Natural killer cell (primary cell): ENCODE results near the gene CALML5. TPM values are rescaled to one million over a fixed set of nuclear protein-coding genes. Genes with fewer than 3 reads are reported as not detected.

Experiments used
- ATAC-seq, 3 donors: fragments of 150-1000 bp in 2 of 3; fragments of 200-7000 bp in 1 of 3; cut with Tn5 transposase; 1 replicate in 1 of 3; 2 replicates in 2 of 3; pipeline ENCODE4 v1.10.0; 2021; ENCODE audit warnings: mild to moderate bottlenecking in 2 of 3, moderate library complexity in 2 of 3
- DNase-seq, 2 donors: peaks; one replicate each; pipeline versions ENCODE4 v3.0.0 to v3.0.0-alpha.2; 2013 to 2021; ENCODE audit warnings: mixed read lengths in 1 of 2
- H3K27ac ChIP-seq: one replicate; pipeline ENCODE4 v1.5.1; 2013; ENCODE audit warnings: mild to moderate bottlenecking, low read length
- H3K27me3 ChIP-seq: one replicate; pipeline ENCODE4 v1.6.1; 2013; ENCODE audit warnings: low read length; ENCODE audit not compliant: control insufficient read depth, insufficient read depth
- H3K36me3 ChIP-seq: one replicate; pipeline ENCODE4 v1.6.1; 2013; ENCODE audit warnings: low read length; ENCODE audit not compliant: control insufficient read depth, insufficient read depth
- H3K4me1 ChIP-seq: one replicate; pipeline ENCODE4 v1.6.1; 2013; ENCODE audit warnings: low read length; ENCODE audit not compliant: control insufficient read depth, insufficient read depth
- H3K4me3 ChIP-seq: one replicate; pipeline ENCODE4 v1.5.1; 2013; ENCODE audit warnings: low read length
- H3K9me3 ChIP-seq: one replicate; pipeline ENCODE4 v1.6.1; 2013; ENCODE audit warnings: low read length; ENCODE audit not compliant: control insufficient read depth, insufficient read depth
- H3K27ac Mint-ChIP-seq, 2 donors: one replicate each; pipeline ENCODE4 v1.8.0; 2022; ENCODE audit warnings: mild to moderate bottlenecking in 2 of 2, mixed read lengths in 2 of 2, moderate library complexity in 1 of 2
- H3K27me3 Mint-ChIP-seq, 2 donors: one replicate each; pipeline ENCODE4 v1.8.0; 2022; ENCODE audit warnings: low read depth in 2 of 2, mixed read lengths in 2 of 2
- H3K36me3 Mint-ChIP-seq: one replicate; pipeline ENCODE4 v1.8.0; 2022; ENCODE audit warnings: mixed read lengths
- H3K4me1 Mint-ChIP-seq, 2 donors: one replicate each; pipeline ENCODE4 v1.8.0; 2022; ENCODE audit warnings: mixed read lengths in 2 of 2
- H3K4me3 Mint-ChIP-seq: one replicate; pipeline ENCODE4 v1.8.0; 2022; ENCODE audit warnings: mild to moderate bottlenecking, moderate library complexity, mixed read lengths
- H3K9me3 Mint-ChIP-seq, 2 donors: one replicate each; pipeline ENCODE4 v1.8.0; 2022; ENCODE audit warnings: mixed read lengths in 2 of 2
- WGBS: methylation state at CpG from one replicate; pipeline ENCODE4 v1.1.7; 2013; ENCODE audit warnings: missing lambda C conversion rate; ENCODE audit not compliant: insufficient coverage; 5-methylcytosine and 5-hydroxymethylcytosine counted together
- intact Hi-C: fragments of 100-400 bp; cut with micrococcal nuclease; formaldehyde crosslinking; loops from one replicate; pipeline ENCODE4 v1.14.2; 2022
- total RNA-seq, 4 donors: library from RNA; stranded (reverse); fragments of 120-200 nt in 1 of 4; gene quantifications; one replicate each; pipeline versions ENCODE4 v1.2.3 to v1.2.4, GENCODE V29; 2013 to 2022
- TF ChIP-seq, protein P1 (sequence below): fragments of 200-600 bp; IDR thresholded peaks from one replicate; pipeline ENCODE4 v1.8.0; 2022; ENCODE audit warnings: antibody characterized with exemption

Gene CALML5
- total RNA-seq, 3 donors from 2014 or later (not counting 1 experiment from before 2014, with no cell fraction given), result not detected

GRCh38 chr10:5510281-5511072, 11.1 kb upstream of the CALML5 start:
- TF ChIP-seq, protein P1, sequence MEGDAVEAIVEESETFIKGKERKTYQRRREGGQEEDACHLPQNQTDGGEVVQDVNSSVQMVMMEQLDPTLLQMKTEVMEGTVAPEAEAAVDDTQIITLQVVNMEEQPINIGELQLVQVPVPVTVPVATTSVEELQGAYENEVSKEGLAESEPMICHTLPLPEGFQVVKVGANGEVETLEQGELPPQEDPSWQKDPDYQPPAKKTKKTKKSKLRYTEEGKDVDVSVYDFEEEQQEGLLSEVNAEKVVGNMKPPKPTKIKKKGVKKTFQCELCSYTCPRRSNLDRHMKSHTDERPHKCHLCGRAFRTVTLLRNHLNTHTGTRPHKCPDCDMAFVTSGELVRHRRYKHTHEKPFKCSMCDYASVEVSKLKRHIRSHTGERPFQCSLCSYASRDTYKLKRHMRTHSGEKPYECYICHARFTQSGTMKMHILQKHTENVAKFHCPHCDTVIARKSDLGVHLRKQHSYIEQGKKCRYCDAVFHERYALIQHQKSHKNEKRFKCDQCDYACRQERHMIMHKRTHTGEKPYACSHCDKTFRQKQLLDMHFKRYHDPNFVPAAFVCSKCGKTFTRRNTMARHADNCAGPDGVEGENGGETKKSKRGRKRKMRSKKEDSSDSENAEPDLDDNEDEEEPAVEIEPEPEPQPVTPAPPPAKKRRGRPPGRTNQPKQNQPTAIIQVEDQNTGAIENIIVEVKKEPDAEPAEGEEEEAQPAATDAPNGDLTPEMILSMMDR, result no peak
- Histone ChIP-seq H3K36me3 (no peaks in the 10 kb centered on the region), H3K9me3 (no peaks in the 10 kb centered on the region), H3K27me3 (peaks cover 2% of the 10 kb centered on the region), H3K27ac (no peak overlapping the region), H3K4me3 (no peak overlapping the region), H3K4me1 (no peaks in the 10 kb centered on the region)
- H3K9me3 Mint-ChIP-seq, result no peaks in the 10 kb centered on the region
- no peaks in the 10 kb centered on the region for H3K4me1 Mint-ChIP-seq
- no peak overlapping the region for H3K4me3 Mint-ChIP-seq
- intact Hi-C loops, result no loop called here
- no peak for ATAC-seq
- no peak for DNase-seq
- H3K27ac Mint-ChIP-seq, result no peak overlapping the region
- peaks cover 4 to 5% of the 10 kb centered on the region in 2 donors for H3K27me3 Mint-ChIP-seq
- WGBS, result 85% methylated on average over 16 of the region's 16 CpGs
- no peaks in the 10 kb centered on the region for H3K36me3 Mint-ChIP-seq

GRCh38 chr10:5509691-5510090, 10.3 kb upstream of the CALML5 start:
- no peaks in the 10 kb centered on the region for H3K36me3 ChIP-seq
- H3K4me1 ChIP-seq, result no peaks in the 10 kb centered on the region
- TF ChIP-seq, protein P1, result no peak
- Mint-ChIP-seq H3K4me1 (no peaks in the 10 kb centered on the region), H3K27me3 (peaks cover 0 to 7% of the 10 kb centered on the region in 2 donors), H3K4me3 (no peak overlapping the region), H3K9me3 (no peaks in the 10 kb centered on the region), H3K27ac (no peak overlapping the region), H3K36me3 (no peaks in the 10 kb centered on the region)
- H3K27me3 ChIP-seq, result peaks cover 2% of the 10 kb centered on the region
- DNase-seq (no peak), ATAC-seq (no peak)
- intact Hi-C loops, result no loop called here
- no peaks in the 10 kb centered on the region for H3K9me3 ChIP-seq
- 91% methylated on average over 11 of the region's 11 CpGs for WGBS
- H3K27ac ChIP-seq, result no peak overlapping the region
- no peak overlapping the region for H3K4me3 ChIP-seq

- no peaks in the 10 kb centered on the region for H3K9me3 ChIP-seq
- no peak overlapping the region for H3K27ac Mint-ChIP-seq
- TF ChIP-seq, protein P1, result no peak
- H3K4me3 ChIP-seq, result no peak overlapping the region
- H3K36me3 ChIP-seq, result no peaks in the 10 kb centered on the region
- H3K4me3 Mint-ChIP-seq, result no peak overlapping the region
- H3K9me3 Mint-ChIP-seq, result no peaks in the 10 kb centered on the region
- peaks cover 2% of the 10 kb centered on the region for H3K27me3 ChIP-seq
- H3K4me1 ChIP-seq, result no peaks in the 10 kb centered on the region
- no peaks in the 10 kb centered on the region for H3K36me3 Mint-ChIP-seq
- H3K4me1 Mint-ChIP-seq, result no peaks in the 10 kb centered on the region
- intact Hi-C loops, result no loop called here
- ATAC-seq (no peak), DNase-seq (no peak)
- peaks cover 0 to 7% of the 10 kb centered on the region in 2 donors for H3K27me3 Mint-ChIP-seq
- no peak overlapping the region for H3K27ac ChIP-seq
- WGBS, result 88% methylated on average over 8 of the region's 9 CpGs
These were observed 9.9 kb upstream of the CALML5 start for GRCh38 chr10:5509236-5509635.

GRCh38 chr10:5508786-5509185, 9.4 kb upstream of the CALML5 start:
- H3K4me3 ChIP-seq, result no peak overlapping the region
- Mint-ChIP-seq H3K27ac (no peak overlapping the region), H3K36me3 (no peaks in the 10 kb centered on the region), H3K4me1 (no peaks in the 10 kb centered on the region), H3K9me3 (no peaks in the 10 kb centered on the region), H3K27me3 (peaks cover 0 to 7% of the 10 kb centered on the region in 2 donors), H3K4me3 (no peak overlapping the region)
- TF ChIP-seq, protein P1, result no peak
- DNase-seq (no peak), ATAC-seq (no peak)
- no peak overlapping the region for H3K27ac ChIP-seq
- H3K36me3 ChIP-seq, result no peaks in the 10 kb centered on the region
- 86% methylated on average over 6 of the region's 6 CpGs for WGBS
- peaks cover 2% of the 10 kb centered on the region for H3K27me3 ChIP-seq
- no peaks in the 10 kb centered on the region for H3K4me1 ChIP-seq
- intact Hi-C loops, result no loop called here
- H3K9me3 ChIP-seq, result no peaks in the 10 kb centered on the region
